ENCODE data around the gene KLHL22.

The KLHL22 gene

GRCh38 chr22:20430720-20431510 lies 64.7 kb downstream of the KLHL22 start:
- peak; percentile 67 for DNase-seq (ENCODE audit: low spot score)

- no peak for DNase-seq (ENCODE audit: low spot score)
Measured at GRCh38 chr22:20430101-20430719, 65.4 kb downstream of the KLHL22 start.

GRCh38 chr22:20429254-20430100 lies 66.1 kb downstream of the KLHL22 start:
- DNase-seq (ENCODE audit: low spot score), result peak; percentile 82

GRCh38 chr22:20428496-20429253 lies 66.9 kb downstream of the KLHL22 start:
- DNase-seq (ENCODE audit: low spot score), result no peak

GRCh38 chr22:20427945-20428417 lies 67.6 kb downstream of the KLHL22 start:
- DNase-seq (ENCODE audit: low spot score), result no peak

GRCh38 chr22:20427104-20427944 lies 68.3 kb downstream of the KLHL22 start:
- no peak for DNase-seq (ENCODE audit: low spot score)

GRCh38 chr22:20426259-20426615 lies 69.4 kb downstream of the KLHL22 start:
- no peak for DNase-seq (ENCODE audit: low spot score)

- DNase-seq (ENCODE audit: low spot score), result no peak
Measured at GRCh38 chr22:20425566-20426258, 69.9 kb downstream of the KLHL22 start.

- no peak for DNase-seq (ENCODE audit: low spot score)
Measured at GRCh38 chr22:20424932-20425565, 70.5 kb downstream of the KLHL22 start.

GRCh38 chr22:20424568-20424931 lies 71.0 kb downstream of the KLHL22 start:
- no peak for DNase-seq (ENCODE audit: low spot score)

GRCh38 chr22:20423906-20424551 lies 71.6 kb downstream of the KLHL22 start:
- no peak for DNase-seq (ENCODE audit: low spot score)

GRCh38 chr22:20423008-20423905 lies 72.3 kb downstream of the KLHL22 start:
- no peak for DNase-seq (ENCODE audit: low spot score)

GRCh38 chr22:20422271-20423007 lies 73.2 kb downstream of the KLHL22 start:
- no peak for DNase-seq (ENCODE audit: low spot score)

GRCh38 chr22:20421507-20421874 lies 74.1 kb downstream of the KLHL22 start:
- DNase-seq (ENCODE audit: low spot score), result no peak

- DNase-seq (ENCODE audit: low spot score), result no peak
Measured at GRCh38 chr22:20420157-20420842, 75.3 kb downstream of the KLHL22 start.

GRCh38 chr22:20419664-20419951 lies 76.0 kb downstream of the KLHL22 start:
- DNase-seq (ENCODE audit: low spot score), result no peak

GRCh38 chr22:20418211-20418788 lies 77.3 kb downstream of the KLHL22 start:
- peak; percentile 69 for DNase-seq (ENCODE audit: low spot score)

All from LoVo (cell line).